ENCODE data around the gene INPPL1. TPM values are rescaled to one million over a fixed set of nuclear protein-coding genes. Genes with fewer than 3 reads are reported as not detected.

INPPL1 gene
- total RNA-seq, 4 donors from 2014 or later, result 85.9 to 114 (median 99.5) TPM

DNA sequence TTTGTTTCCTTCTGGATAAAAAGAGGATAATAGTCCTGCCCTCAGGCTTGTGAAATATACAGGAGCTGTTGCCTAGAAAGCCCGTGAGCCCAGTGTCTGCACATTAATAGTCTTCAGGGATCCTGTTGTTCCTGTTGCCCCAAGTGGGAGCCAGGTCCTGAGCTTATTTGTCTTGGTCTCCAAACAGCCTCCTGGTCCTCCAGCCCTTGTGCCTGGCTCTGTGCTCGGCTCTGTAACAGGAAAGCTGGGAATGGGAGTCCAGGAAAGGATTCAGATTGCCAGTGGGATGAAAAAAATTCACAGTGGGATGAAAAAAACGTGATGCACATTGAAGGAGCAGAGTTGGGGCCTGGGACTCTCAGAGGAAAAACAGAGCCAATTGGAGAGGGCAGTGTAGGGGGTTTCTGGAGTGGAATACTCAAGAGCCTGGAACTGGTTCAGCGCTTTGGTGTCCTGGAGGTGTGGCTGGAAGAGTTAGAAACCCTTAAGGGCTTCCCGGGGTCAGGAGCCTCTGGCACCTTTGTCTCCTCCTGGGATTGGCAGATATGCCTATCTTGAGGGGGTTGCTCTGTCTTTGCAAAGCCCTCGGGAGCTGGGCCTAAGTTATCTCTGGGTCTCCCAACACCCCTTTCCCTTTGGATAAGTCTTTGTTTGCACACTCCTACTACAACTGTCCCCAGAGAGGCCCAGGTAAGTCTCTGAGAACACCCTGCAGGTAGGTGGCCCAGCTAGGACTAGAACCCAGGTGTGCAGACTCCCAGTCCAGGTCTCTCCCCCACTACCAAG is 2.3 kb upstream of the INPPL1 start:
- Histone ChIP-seq H3K27ac (peak overlapping the region; percentile 86 to 99 (median 91)), H3K4me3 (replicated peaks in 1 of 3) (peak overlapping the region; percentile 63 to 84 (median 74)), H3K4me1 (peaks cover 27 to 29% of the 10 kb centered on the region in 2 donors), H3K36me3 (no peaks in the 10 kb centered on the region), H3K27me3 (no peaks in the 10 kb centered on the region), H3K9me3 (no peaks in the 10 kb centered on the region)
- intact Hi-C loops (cut with DNase I), result loop anchor here (10.0 kb wide), 1 partner anchor 117 kb away; the partner anchor contains the start of genes LAMTOR1 and TOMT
- DNase-seq, result peak; percentile 52 to 60
- no peak for TF ChIP-seq POLR2A (IDR thresholded peaks at IDR 0.05)
- TF ChIP-seq, protein P1, sequence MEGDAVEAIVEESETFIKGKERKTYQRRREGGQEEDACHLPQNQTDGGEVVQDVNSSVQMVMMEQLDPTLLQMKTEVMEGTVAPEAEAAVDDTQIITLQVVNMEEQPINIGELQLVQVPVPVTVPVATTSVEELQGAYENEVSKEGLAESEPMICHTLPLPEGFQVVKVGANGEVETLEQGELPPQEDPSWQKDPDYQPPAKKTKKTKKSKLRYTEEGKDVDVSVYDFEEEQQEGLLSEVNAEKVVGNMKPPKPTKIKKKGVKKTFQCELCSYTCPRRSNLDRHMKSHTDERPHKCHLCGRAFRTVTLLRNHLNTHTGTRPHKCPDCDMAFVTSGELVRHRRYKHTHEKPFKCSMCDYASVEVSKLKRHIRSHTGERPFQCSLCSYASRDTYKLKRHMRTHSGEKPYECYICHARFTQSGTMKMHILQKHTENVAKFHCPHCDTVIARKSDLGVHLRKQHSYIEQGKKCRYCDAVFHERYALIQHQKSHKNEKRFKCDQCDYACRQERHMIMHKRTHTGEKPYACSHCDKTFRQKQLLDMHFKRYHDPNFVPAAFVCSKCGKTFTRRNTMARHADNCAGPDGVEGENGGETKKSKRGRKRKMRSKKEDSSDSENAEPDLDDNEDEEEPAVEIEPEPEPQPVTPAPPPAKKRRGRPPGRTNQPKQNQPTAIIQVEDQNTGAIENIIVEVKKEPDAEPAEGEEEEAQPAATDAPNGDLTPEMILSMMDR (IDR thresholded peaks at IDR 0.05), result no peak
- WGBS, 2 donors, result 22 to 34% methylated on average over 6 of the region's 6 CpGs

DNA sequence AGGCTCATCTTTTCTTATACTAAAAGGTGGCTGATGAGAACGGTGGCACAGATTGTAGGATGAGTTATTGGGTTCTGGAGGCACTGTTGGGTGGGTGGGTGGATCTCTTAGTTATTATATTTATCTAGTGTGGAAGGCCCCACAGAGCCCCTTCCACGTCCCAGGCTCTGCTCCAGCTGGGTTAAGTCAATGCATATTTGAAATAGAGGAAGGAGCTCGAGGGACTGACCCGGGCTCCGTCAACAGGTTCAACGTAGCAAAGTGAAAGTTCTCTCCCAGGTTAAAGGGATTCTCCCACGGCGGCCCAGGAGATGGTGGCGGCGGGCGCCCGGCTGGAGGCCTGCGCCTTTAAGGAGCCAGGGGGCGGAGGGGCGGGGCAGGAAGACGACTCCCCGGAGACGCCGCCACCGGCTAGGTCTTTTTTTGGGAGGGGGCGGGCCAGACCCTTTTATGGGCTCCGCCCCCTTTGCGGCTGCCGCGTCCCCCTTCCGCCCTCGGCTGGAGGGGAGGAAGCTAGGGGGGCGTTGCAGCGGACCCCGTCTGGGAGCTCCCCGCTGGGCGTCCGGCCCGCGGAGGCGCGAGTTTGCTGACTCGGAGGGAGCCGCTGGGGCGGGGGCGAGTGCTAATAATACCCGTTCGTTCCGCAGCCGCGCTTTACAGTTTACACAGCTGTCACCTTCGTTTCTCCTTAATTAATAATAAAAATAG is 1.5 kb upstream of the INPPL1 start:
- Histone ChIP-seq H3K4me3 (replicated peaks in 1 of 3) (peak overlapping the region; percentile 63 to 84 (median 74)), H3K27me3 (no peaks in the 10 kb centered on the region), H3K36me3 (no peaks in the 10 kb centered on the region), H3K9me3 (no peaks in the 10 kb centered on the region), H3K4me1 (peaks cover 27 to 29% of the 10 kb centered on the region in 2 donors), H3K27ac (peak overlapping the region; percentile 86 to 99 (median 91))
- TF ChIP-seq, protein P1 (IDR thresholded peaks at IDR 0.05), result peak in 1 of 6 experiments; percentile 39
- TF ChIP-seq POLR2A (IDR thresholded peaks at IDR 0.05), result peak; percentile 17 to 83
- WGBS, 2 donors, result 0 to 2% methylated on average over 18 to 33 of the region's 47 CpGs
- intact Hi-C loops (cut with DNase I), result loop anchor here (10.0 kb wide), 1 partner anchor 118 kb away; the partner anchor contains the start of genes LAMTOR1 and TOMT
- DNase-seq, result peak; percentile 98

DNA sequence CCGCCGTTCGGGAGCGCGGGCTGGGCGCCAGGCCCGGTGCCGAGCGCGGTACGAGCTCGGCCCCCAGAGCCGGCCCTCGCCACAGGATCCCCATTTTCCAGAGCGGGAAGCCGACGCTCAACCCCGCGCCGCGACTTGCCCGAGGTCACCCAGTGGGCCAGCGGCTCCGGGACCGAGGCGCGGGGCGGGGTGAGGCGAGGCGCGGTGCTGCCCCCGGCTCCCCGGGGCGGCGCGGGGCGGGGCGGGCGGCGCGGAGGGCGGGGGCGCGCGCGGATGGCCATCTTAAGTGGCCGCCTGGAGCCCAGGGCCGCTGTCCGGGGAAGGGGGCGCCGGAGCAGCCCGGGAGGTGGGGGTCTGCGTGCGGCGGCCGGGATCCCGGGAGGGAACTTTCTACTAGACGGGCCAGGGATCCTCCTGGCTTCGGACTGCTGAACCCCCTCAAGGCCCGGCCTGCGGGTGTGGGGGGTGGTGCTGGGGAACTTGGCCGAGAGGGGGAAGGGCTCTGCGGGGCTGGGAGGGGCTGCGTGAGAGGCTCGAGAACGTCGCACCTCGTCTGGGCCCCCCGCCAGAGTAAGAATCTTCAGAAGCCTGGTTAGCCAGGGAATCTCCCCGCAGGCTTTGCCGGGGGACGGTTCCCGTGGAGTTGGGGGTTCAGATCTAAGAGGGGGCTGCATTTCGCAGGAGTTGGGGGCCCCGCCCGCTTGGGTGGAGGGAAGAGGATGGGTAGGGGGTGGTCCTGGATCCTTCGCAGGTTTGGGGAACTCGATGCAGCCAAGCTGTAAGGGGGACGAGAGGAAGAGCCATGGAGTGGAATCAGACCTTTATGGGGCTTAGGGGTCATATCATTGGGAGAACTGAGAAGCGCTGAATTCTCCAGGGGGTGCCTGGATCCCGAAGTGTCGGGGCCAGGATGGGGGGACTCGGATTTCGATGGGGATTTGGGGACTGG is 678 bp upstream of the INPPL1 start:
- no peak for TF ChIP-seq POLR2A (IDR thresholded peaks at IDR 0.05)
- TF ChIP-seq, protein P1 (IDR thresholded peaks at IDR 0.05), result no peak
- Histone ChIP-seq H3K27ac (peak overlapping the region; percentile 86 to 99 (median 91)), H3K9me3 (no peaks in the 10 kb centered on the region), H3K36me3 (peaks cover 4 to 8% of the 10 kb centered on the region in 2 donors), H3K27me3 (no peaks in the 10 kb centered on the region), H3K4me3 (replicated peaks in 1 of 3) (peak overlapping the region; percentile 74 to 95 (median 84)), H3K4me1 (peaks cover 27 to 29% of the 10 kb centered on the region in 2 donors)
- intact Hi-C loops (cut with DNase I), result loop anchor here (10.0 kb wide), 1 partner anchor 119 kb away; the partner anchor contains the start of genes LAMTOR1 and TOMT
- 0 to 1% methylated on average over 16 to 17 of the region's 84 CpGs for WGBS, 2 donors
- DNase-seq, result peak; percentile 73 to 77

DNA sequence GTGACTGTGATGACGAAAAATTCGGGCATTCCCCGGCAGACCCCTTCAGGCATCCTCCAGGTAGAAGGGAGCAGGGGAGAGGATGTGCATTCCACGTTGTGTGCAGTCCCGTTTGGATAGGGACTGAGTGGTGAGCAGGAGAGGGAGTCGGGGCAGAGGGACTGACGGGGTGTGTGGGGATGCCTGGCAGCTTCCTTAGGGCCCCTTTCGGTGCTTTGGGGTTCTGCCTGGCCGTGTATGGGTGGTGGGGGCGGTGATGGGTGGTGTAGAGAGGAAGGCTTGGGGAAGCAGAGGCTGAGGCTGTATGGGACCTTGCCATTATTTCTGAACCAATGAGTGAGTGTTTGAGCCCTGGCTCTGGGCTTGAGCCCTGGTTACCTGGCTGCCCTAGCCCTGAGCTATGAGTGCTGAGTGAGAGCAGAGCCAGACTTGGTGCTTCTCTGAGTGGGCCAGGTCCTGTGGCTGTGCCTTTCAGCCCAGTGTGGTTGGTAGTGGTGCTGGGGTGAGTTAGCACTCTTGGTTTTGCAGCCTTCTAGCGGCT is 914 bp downstream of the INPPL1 start:
- Histone ChIP-seq H3K36me3 (peaks cover 20 to 24% of the 10 kb centered on the region in 2 donors), H3K4me1 (peaks cover 27 to 29% of the 10 kb centered on the region in 2 donors), H3K4me3 (replicated peaks in 1 of 3) (peak overlapping the region; percentile 27 to 74 (median 43)), H3K27ac (peak overlapping the region in 2 of 3 donors; percentile 58 to 99), H3K27me3 (no peaks in the 10 kb centered on the region), H3K9me3 (no peaks in the 10 kb centered on the region)
- WGBS, 2 donors, result 11 to 15% methylated on average over 11 of the region's 11 CpGs
- TF ChIP-seq, protein P1 (IDR thresholded peaks at IDR 0.05), result no peak
- intact Hi-C loops (cut with DNase I), result loop anchor here (10.0 kb wide), 1 partner anchor 121 kb away; the partner anchor contains the start of genes LAMTOR1 and TOMT
- DNase-seq, result peak; percentile 36 to 40
